NCI-H774 (cell line): ENCODE data around the gene TRMT1.
A peak's percentile ranks its signal among the peaks of the same experiment; 100 is the strongest.
"Not testable (repeated sequence)": the region's sequence is repeated elsewhere in the genome, so short reads cannot be mapped to it uniquely, and the experiment has no call there.

Experiments used
- DNase-seq: peaks from one replicate; lab custom pipeline; 2025; lab: John Stamatoyannopoulos, UW

The TRMT1 gene

GRCh38 chr19:13150187-13150930 lies 33.8 kb upstream of the TRMT1 start, which contains the start of the genes IER2 and STX10:
Gene IER2 (plus strand): TSS chr19:13150411. CDS start chr19:13153187, 2,776 bp downstream.
Gene STX10 (minus strand): TSS chr19:13150375. CDS start chr19:13150173, 202 bp downstream.
- DNase-seq = peak; percentile 94

GRCh38 chr19:13149628-13150186 lies 33.2 kb upstream of the TRMT1 start:
- no peak for DNase-seq

DNA sequence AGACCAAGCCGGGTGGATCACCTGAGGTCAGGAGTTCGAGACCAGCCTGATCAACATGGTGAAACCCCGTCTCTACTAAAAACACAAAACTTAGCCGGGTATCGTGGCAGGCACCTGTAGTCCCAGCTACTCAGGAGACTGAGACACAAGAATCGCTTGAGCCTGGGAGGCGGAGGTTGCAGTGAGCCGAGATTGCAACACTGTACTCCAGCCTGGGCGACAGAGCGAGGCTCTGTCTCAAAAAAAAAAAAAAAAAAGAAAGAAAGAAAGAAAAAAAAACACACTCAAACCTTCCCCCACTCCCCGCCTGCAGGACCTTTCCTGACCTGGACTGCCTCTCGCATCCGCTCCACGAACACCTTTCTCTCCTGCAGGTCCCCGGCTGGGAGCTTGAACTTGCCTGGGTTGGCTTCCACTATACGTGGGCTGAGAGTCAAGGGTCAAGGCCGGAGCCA lies 32.7 kb upstream of the TRMT1 start:
- DNase-seq = not testable (repeated sequence)

- no peak for DNase-seq
These were observed 30.4 kb upstream of the TRMT1 start for GRCh38 chr19:13146763-13147563.

- no peak for DNase-seq
These were observed 23.2 kb upstream of the TRMT1 start for GRCh38 chr19:13139633-13140311.

GRCh38 chr19:13138916-13139198 lies 22.3 kb upstream of the TRMT1 start:
- no peak for DNase-seq

GRCh38 chr19:13138171-13138915 lies 21.8 kb upstream of the TRMT1 start:
- no peak for DNase-seq

GRCh38 chr19:13137290-13137794 lies 20.8 kb upstream of the TRMT1 start:
- DNase-seq = no peak

- DNase-seq = no peak
These were observed 18.8 kb upstream of the TRMT1 start for GRCh38 chr19:13135068-13136062.

GRCh38 chr19:13134626-13135025 lies 18.1 kb upstream of the TRMT1 start:
- DNase-seq = no peak

DNA sequence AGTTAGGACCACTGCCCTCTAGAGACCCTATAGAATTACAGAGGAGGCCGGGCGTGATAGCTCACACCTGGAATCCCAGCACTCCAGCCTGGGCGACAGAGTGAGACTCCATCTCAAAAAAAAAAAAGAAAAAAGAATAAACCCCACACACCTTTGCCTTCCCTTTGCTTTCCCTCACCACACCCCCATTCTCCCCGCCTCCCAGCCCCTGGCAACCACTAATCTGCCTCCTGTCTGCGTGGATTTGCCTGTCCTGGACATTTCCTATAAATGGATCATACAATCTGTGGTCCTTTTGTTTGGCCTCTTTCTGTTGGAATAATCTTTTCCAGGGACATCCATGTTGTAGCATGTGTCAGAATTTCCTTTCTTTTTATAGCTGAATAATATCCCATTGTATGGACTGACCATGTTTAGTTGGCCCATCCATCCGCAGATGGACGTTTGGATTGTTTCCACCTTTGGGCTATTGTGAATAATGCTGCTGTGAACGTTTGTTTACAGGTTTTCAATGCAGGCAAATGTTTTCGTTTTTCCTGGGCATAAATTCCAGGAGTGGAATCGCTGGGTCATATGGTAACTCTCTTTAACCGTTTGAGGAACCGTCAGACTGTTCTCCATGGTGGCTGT lies 16.8 kb upstream of the TRMT1 start:
- DNase-seq = no peak

DNA sequence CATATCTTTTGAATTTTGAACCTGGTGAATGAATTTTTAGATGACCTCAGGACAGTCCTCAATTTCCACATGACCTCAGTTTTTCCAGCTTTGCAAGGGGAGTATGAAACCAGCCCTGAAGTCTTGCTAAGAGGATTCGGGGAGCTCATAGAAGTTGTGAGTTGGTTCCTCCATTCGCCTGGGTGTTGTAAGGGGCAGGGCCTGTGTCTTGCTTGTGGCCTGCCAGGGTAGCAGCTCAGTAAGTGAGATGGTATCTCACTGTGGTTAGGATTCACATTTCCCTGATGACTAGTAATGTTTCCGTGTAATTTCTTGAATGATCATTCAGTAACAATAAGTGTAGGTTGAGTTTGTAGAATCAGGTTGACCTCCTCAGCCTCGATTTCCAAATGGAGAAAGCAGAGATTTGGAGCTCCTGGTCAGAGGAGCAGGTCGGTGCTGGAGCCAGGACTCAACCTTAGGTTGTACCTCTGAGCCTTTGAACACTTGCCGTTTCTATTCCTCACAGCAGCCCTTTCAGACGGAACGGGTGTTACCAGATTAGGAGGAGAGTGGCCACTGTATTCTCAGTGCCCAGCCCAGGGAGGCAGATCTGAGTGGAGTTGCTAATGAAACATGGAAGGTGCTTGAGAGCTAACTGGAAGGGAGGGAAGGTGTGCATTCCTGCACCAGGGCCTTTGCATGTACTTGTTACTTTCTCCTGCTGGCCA lies 16.1 kb upstream of the TRMT1 start:
- no peak for DNase-seq

GRCh38 chr19:13130886-13131490 lies 14.4 kb upstream of the TRMT1 start:
- no peak for DNase-seq

DNA sequence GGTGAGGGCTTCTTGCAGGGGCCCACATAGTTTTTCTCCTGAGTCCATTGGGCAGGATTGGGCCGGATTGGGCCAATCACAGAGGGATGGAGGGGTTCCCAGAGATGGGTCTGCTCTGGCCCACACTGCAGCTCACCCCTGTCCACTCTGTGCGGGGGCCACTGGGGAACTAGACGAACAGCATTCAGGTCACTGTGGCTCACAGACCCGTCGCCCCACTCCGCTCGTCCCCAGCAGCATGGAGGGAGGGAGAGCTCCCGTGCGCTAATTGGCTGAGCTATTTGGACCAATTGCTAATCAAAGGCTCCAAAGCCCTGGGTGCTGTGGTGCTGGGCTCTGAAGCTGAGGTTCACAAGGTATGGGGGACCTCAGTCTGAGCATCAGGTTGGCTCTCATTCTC lies 12.8 kb upstream of the TRMT1 start:
- no peak for DNase-seq

DNA sequence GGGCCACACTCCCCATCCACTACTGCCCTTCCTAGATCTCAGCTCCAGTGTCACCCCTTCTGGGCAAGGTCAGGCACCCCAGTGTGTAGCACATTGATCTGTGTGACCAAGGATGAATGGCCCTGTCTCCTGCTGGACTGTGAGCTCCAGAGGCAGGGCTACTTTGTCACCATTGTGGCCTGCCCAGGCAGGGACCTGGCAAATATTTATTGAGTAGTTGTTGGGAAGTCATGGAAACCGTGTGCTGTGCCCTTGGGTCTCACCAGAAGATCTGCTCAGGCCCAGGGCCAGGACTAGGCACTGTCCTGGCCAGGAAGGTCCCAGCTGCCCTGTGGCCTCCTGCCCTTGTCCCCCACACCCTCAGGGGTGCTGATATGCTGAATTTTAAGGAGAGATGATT lies 12.0 kb upstream of the TRMT1 start:
- DNase-seq = no peak

DNA sequence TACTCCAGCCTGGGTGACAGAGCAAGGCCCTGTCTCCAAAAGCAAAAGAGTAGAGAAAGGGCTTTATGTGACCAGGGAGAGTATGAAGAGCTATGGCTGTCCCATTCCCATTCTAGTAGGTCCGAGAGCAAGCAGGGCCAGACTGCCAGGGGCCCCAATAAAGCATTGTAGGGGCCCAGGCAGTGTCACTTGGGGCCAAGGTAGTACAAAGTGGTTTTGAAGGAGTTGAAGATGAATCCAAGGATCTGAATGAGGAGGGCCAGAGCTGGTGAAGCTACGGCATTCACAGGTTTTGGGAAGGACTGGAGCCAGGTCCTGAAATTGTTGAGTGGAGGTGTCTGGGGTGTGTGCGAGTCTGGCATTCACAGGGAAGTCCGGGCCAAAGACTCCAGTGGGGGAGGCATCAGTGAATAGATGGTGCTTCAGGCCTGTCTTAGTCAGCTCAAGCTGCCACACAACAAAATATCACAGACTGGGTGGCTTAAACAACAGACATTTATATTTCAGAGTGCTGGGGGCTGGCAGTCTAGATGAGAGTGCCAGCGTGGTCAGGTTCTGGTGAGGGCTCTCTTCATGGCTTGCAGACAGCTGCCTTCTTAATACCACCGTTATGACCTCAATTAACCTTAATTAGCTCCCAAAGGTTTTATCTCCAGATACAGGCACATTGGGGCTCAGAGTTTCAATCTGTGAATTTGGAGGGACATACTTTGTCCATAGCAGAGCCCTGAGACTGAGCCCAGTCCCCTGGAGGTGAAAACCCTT lies 11.5 kb upstream of the TRMT1 start:
- no peak for DNase-seq

DNA sequence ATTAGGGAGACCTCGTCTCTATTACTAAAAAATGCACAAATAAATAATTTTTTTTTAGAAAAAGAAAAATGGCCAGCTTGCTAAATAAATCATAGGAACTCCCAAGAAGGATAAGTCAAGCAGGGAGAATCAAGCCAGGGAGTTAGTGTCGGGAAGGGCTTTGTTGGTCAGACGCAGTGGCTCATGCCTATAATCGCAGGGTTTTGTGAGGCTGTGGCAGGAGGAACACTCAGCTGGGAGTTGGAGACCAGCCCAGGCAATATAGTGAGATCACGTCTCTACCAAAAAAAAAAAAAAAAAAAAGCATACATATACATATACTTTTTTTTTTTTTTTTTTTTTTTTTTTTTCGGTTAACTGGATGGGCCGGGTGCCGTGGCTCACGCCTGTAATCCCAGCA lies 10.5 kb upstream of the TRMT1 start:
- no peak for DNase-seq
